Testis (tissue), 3 donors: ENCODE results near the gene SRSF1. TPM values are rescaled to one million over a fixed set of nuclear protein-coding genes. Genes with fewer than 3 reads are reported as not detected.

Experiments used
- DNase-seq: peaks from one replicate; pipeline ENCODE4 v3.0.0-alpha.2; 2019
- H3K27ac ChIP-seq, 2 donors: fragments of 200-600 bp; sonication (generic); one replicate each; pipeline ENCODE4 v1.5.1; 2019
- H3K27me3 ChIP-seq: fragments of 200-600 bp; sonication (generic); one replicate; pipeline ENCODE4 v1.5.1; 2019
- H3K36me3 ChIP-seq: fragments of 200-600 bp; sonication (generic); one replicate; pipeline ENCODE4 v1.5.1; 2017; ENCODE audit warnings: low read depth; ENCODE audit errors: missing control alignments
- H3K4me1 ChIP-seq: fragments of 200-600 bp; sonication (generic); one replicate; pipeline ENCODE4 v1.5.1; 2019
- H3K4me3 ChIP-seq, 2 donors: fragments of 200-600 bp; sonication (generic); one replicate each; pipeline ENCODE4 v1.5.1; 2017 to 2019
- H3K9me3 ChIP-seq: fragments of 200-600 bp; sonication (generic); one replicate; pipeline ENCODE4 v1.5.1; 2017
- POLR2A ChIP-seq: fragments of 450-650 bp; IDR thresholded peaks from one replicate; pipeline ENCODE4 v1.6.1; 2017; ENCODE audit warnings: antibody characterized with exemption, mild to moderate bottlenecking, moderate library complexity
- WGBS, 2 donors: methylation state at CpG; one replicate each; pipeline ENCODE4 v1.1.5; 2018; 5-methylcytosine and 5-hydroxymethylcytosine counted together
- intact Hi-C: fragments of 100-400 bp; cut with DNase I; formaldehyde crosslinking; loops from one replicate; pipeline ENCODE4 v1.15.1; 2023; ENCODE audit warnings: low total_unique reads
- polyA plus RNA-seq: library from polyadenylated mRNA; stranded (reverse); fragments of 350-450 nt; fragmentation: Illumina TruSeq; extraction: RNeasy Lipid Tissue Mini Kit (QIAGEN cat#74804); gene quantifications from one replicate; pipeline ENCODE4 v1.2.3, GENCODE V29; 2014; ENCODE audit warnings: low read depth, low replicate concordance; ENCODE audit not compliant: insufficient read depth
- total RNA-seq, 2 donors: library from RNA; depleted of rRNA; stranded (reverse); fragments of >200 nt; gene quantifications; one replicate each; pipeline ENCODE4 v1.2.3, GENCODE V29; 2016
- TF ChIP-seq, protein P1 (sequence below), 3 experiments: fragments of 450-650 bp in 2 of 3; fragments of 200-600 bp in 1 of 3; sonication (generic) in 1 of 3; IDR thresholded peaks; one replicate each; pipeline ENCODE4 v1.5.1; 2016 to 2019; ENCODE audit warnings: antibody characterized with exemption in 3 of 3, mild to moderate bottlenecking in 2 of 3, moderate library complexity in 1 of 3

Gene SRSF1
- total and polyA plus RNA-seq, 3 donors from 2014 or later, result 128 to 159 (median 150) TPM

DNA sequence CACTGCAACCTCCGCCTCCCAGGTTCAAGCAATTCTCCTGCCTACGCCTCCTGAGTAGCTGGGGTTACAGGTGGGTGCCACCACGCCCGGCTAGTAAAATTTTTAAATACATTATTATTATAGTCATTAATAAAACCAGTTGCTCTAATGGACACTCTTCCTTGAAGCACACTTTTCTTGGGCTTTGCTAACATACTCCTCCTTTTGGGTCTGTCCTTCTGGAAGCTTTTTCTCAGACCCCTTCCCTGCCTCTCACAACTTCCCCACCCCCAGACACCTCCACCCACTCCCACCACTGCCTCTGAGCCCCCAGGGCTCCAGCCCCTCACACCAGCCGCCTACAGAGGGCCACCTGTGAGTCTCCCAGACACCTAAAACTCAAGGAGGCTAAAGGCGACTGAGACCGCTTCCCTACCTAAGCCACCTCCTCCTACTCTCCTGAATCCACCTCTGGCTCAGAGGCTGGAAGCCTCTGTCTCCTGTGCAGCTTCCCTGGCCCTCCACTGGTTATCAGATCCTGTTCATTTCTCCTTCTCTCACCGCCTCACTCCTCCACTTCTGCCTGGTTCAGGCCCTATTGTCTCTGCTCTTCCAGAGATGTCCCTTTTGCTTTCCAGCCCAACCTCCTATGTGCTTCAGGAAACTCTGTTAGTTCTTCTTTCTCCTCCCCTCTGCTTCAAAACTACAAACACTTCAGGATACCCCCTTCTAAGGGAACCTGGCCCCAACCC is 49.8 kb downstream of the SRSF1 start:
- no peak overlapping the region for H3K27ac ChIP-seq
- no peaks in the 10 kb centered on the region for H3K9me3 ChIP-seq
- WGBS, 2 donors, result 89 to 90% methylated on average over 8 of the region's 8 CpGs
- no peaks in the 10 kb centered on the region for H3K27me3 ChIP-seq
- H3K36me3 ChIP-seq, result no peaks in the 10 kb centered on the region
- no peak for TF ChIP-seq POLR2A
- TF ChIP-seq, protein P1, sequence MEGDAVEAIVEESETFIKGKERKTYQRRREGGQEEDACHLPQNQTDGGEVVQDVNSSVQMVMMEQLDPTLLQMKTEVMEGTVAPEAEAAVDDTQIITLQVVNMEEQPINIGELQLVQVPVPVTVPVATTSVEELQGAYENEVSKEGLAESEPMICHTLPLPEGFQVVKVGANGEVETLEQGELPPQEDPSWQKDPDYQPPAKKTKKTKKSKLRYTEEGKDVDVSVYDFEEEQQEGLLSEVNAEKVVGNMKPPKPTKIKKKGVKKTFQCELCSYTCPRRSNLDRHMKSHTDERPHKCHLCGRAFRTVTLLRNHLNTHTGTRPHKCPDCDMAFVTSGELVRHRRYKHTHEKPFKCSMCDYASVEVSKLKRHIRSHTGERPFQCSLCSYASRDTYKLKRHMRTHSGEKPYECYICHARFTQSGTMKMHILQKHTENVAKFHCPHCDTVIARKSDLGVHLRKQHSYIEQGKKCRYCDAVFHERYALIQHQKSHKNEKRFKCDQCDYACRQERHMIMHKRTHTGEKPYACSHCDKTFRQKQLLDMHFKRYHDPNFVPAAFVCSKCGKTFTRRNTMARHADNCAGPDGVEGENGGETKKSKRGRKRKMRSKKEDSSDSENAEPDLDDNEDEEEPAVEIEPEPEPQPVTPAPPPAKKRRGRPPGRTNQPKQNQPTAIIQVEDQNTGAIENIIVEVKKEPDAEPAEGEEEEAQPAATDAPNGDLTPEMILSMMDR (IDR thresholded peaks at IDR 0.05), result no peak
- no peak for DNase-seq
- intact Hi-C loops, result loop anchor here (10.0 kb wide), 1 partner anchor 62 kb away; no protein-coding TSS in a partner anchor
- peaks cover 3% of the 10 kb centered on the region for H3K4me1 ChIP-seq
- no peak overlapping the region for H3K4me3 ChIP-seq

DNA sequence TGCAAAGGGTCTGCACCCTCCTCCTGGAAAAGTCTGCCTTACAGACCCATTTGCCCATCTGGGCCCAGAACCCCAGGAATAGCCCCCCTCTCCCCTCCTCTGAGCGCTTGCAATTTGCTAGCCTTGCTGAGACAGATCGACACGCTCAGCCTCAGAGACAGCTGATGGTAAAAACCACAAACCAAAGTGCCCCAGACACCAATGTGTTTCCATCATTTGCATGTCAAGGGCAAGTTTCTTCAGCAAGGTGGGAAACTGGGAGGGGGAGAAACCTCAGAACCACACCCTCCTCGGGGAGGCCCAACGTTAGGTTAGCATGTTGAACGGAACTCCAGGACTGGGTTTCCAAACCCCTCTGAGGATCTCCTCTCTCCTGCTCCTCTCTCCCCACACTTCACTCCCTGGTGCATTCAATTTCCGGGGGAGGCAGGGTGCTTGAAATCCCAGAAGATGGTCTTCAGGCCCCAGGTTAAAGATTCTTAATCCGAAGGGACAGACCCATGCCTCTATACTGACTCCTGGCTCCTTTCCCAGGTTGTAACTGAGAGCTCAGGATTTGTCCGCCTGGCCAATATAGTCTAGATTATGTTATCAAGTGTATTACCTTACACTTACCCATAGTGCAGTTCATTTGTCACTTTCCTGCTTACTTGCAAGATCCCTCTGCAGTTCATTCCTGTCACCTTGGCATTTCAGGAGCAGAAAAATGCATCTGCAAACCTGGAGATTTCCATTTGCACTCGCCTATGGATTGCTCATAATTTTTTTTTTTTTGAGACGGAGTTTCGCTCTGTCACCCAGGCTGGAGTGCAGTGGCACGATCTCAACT is 50.5 kb downstream of the SRSF1 start:
- no peak overlapping the region for H3K27ac ChIP-seq
- no peak for DNase-seq

DNA sequence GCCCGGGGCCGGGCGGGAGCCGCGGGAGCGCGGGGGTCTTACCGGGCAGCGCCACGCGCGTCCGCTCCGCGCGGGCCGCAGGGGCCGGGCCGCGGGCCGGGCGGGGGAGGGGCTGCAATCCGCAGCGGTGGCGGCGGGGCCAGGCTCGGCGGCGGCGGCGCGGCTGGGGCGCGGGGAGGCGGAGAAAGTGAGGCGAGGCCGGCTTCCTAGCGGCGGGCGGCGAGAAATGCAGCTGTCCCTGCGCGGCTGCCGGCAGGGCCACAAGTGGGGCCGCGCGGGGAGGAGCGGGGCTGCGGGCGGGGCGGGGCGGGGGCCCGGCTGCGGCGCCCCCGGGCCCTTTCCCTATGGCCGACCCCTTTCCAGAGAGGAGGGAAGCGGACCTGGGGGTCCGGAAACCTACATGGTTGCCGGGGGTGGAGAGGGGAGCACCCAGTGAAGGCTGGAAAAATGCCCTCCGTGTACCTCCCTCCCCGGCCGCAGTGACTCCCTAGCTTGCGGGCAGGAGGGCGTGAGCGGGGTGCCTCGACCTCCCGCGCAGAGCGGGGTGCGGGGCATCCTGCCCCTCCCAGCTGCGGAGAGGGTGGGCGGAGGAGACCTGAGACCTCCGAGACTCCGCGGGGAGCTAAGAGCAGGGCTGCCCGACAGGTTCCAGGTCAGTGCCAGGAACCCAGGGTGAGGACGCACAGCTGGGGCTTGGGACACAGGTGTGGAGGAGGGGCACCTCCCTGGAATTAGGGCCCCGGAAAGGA is 51.7 kb downstream of the SRSF1 start, which contains the start of gene CUEDC1:
Gene CUEDC1 (minus strand): TSS at position 230 of the 749 bp plus-strand sequence. CDS start 69,848 bp downstream, outside the sequence.
- H3K27ac ChIP-seq, result peak within 1 kb of the TSS; percentile 79 to 87
- 0 to 1% methylated on average over 6 to 25 of the region's 79 CpGs for WGBS, 2 donors
- H3K4me3 ChIP-seq, result peak within 1 kb of the TSS; percentile 71 to 75
- no peaks in the 10 kb centered on the region for H3K27me3 ChIP-seq
- TF ChIP-seq POLR2A, result no peak
- TF ChIP-seq, protein P1 (IDR thresholded peaks at IDR 0.05), result peak in 2 of 3 experiments; percentile 1 to 57
- intact Hi-C loops, result loop anchor here (10.0 kb wide), 1 partner anchor 61 kb away; no protein-coding TSS in a partner anchor
- peak; percentile 68 for DNase-seq
- no peaks in the 10 kb centered on the region for H3K9me3 ChIP-seq
- peaks cover 3% of the 10 kb centered on the region for H3K4me1 ChIP-seq
- no peaks in the 10 kb centered on the region for H3K36me3 ChIP-seq

More for the DNA sequence above, 50.5 kb downstream of the SRSF1 start:
- H3K4me1 ChIP-seq, result peaks cover 3% of the 10 kb centered on the region
- no peaks in the 10 kb centered on the region for H3K9me3 ChIP-seq
- intact Hi-C loops, result loop anchor here (10.0 kb wide), 1 partner anchor 62 kb away; no protein-coding TSS in a partner anchor
- H3K27me3 ChIP-seq, result no peaks in the 10 kb centered on the region
- no peaks in the 10 kb centered on the region for H3K36me3 ChIP-seq
- no peak for TF ChIP-seq POLR2A
- TF ChIP-seq, protein P1 (IDR thresholded peaks at IDR 0.05), result no peak
- 58 to 59% methylated on average over 13 of the region's 13 CpGs for WGBS, 2 donors
- H3K4me3 ChIP-seq, result no peak overlapping the region

DNA sequence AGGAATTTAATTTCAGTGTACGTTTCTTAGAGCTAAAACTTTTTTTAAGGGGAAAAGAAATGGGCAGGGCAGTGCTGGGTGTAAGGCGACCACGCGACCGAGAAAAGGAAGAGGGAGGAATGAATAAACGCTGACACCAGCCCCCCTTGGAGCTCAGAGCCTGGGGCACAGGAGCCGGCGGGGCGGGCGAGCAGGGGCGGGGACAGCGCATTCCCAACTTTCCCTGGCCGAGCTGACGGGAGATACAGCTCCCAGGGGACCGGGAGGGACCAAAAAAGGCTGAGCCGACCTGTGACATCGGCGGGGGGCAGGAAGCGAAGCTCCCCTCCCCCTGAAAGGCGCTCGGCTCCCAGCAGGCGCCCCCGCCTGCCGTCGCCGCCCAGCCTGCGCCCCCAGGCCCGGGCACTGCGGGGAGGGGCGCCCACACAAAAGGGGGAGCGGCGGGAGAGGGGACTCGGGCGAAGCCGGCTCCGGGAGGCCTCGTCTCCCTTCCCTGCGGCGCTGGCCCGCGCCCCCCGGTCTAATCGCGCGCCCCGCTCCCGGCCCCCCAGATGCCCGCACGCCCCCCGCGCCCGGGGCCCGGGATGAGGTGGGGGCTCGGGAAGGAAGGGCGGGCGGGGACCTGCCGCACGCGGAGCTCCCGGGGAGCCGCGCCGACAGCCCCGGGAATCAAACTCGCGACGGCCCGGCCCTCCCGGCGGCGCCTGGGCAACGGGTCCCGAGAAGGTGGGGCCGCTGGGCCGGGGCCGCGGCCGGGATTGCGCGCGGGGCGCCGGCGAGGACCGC is 52.5 kb downstream of the SRSF1 start:
- H3K4me1 ChIP-seq, result peaks cover 3% of the 10 kb centered on the region
- intact Hi-C loops, result loop anchor here (10.0 kb wide), 1 partner anchor 60 kb away; no protein-coding TSS in a partner anchor
- no peaks in the 10 kb centered on the region for H3K36me3 ChIP-seq
- WGBS, 2 donors, result 1% methylated on average over 15 to 39 of the region's 85 CpGs
- peak; percentile 60 for DNase-seq
- no peaks in the 10 kb centered on the region for H3K27me3 ChIP-seq
- H3K4me3 ChIP-seq, result peak overlapping the region; percentile 71 to 75
- H3K9me3 ChIP-seq, result no peaks in the 10 kb centered on the region
- TF ChIP-seq POLR2A, result no peak
- TF ChIP-seq, protein P1 (IDR thresholded peaks at IDR 0.05), result no peak
- peak overlapping the region; percentile 79 to 87 for H3K27ac ChIP-seq
